OCI-LY7 (cell line): ENCODE data around the gene PARD6G. TPM values are rescaled to one million over a fixed set of nuclear protein-coding genes. Genes with fewer than 3 reads are reported as not detected.
A peak's percentile ranks its signal among the peaks of the same experiment; 100 is the strongest.

Experiments
- BruUV-seq: library from RNA; stranded (reverse); fragments of 400-500 nt; replicated peaks from 2 replicates; lab custom pipeline; 2021; lab: Mats Ljungman, UMichigan
- CTCF ChIA-PET: fragments of 300-600 bp; sonication (Branson Sonifier 250); formaldehyde crosslinking; loops from one replicate; lab custom pipeline; 2022; ENCODE audit warnings: antibody characterized with exemption; ENCODE audit not compliant: unreplicated experiment; lab: Charles Lee
- POLR2A ChIA-PET: fragments of 300-600 bp; sonication (Branson Sonifier 250); formaldehyde crosslinking; loops from one replicate; lab custom pipeline; 2022; ENCODE audit warnings: antibody characterized with exemption; lab: Charles Lee
- DNase-seq: peaks from one replicate; pipeline ENCODE4 v3.0.0-alpha.2; 2015; ENCODE audit warnings: low spot score
- H2AFZ ChIP-seq: fragments of 200-600 bp; sonication (generic), shearing (Covaris generic); 2 replicates; pipeline ENCODE4 v1.6.1; 2014; ENCODE audit warnings: mild to moderate bottlenecking, antibody characterized with exemption, low read length, moderate library complexity
- H3K27ac ChIP-seq: fragments of 200-600 bp; sonication (generic); 2 replicates; pipeline ENCODE4 v1.5.1; 2014; ENCODE audit warnings: mixed run types, low read depth, mild to moderate bottlenecking, moderate library complexity, low read length, inconsistent platforms; ENCODE audit not compliant: poor library complexity, severe bottlenecking
- H3K36me3 ChIP-seq: fragments of 200-600 bp; sonication (generic); 2 replicates; pipeline ENCODE4 v1.6.1; 2014; ENCODE audit warnings: mild to moderate bottlenecking, antibody characterized with exemption, low read length, moderate library complexity, mixed read lengths; ENCODE audit not compliant: insufficient read depth
- H3K4me1 ChIP-seq: fragments of 200-600 bp; sonication (generic); 2 replicates; pipeline ENCODE4 v1.5.1; 2014; ENCODE audit warnings: mild to moderate bottlenecking, low read length; ENCODE audit not compliant: insufficient read depth, poor library complexity, severe bottlenecking
- H3K4me2 ChIP-seq: fragments of 200-600 bp; sonication (generic); 2 replicates; pipeline ENCODE4 v1.6.1; 2014; ENCODE audit warnings: mild to moderate bottlenecking, low read length
- H3K4me3 ChIP-seq: fragments of 200-600 bp; sonication (generic); 2 replicates; pipeline ENCODE4 v1.5.1; 2014; ENCODE audit warnings: mild to moderate bottlenecking, low read depth, low read length; ENCODE audit not compliant: poor library complexity, severe bottlenecking
- H3K79me2 ChIP-seq: fragments of 200-600 bp; sonication (generic); 2 replicates; pipeline ENCODE4 v1.6.1; 2016; ENCODE audit warnings: low read depth, mild to moderate bottlenecking, low read length, moderate library complexity, mixed read lengths; ENCODE audit not compliant: insufficient read depth
- H3K9me2 ChIP-seq: fragments of 200-600 bp; sonication (generic); 2 replicates; pipeline ENCODE4 v1.6.1; 2016; ENCODE audit warnings: mild to moderate bottlenecking, low read length, mixed read lengths; ENCODE audit not compliant: insufficient read depth
- H3K9me3 ChIP-seq: fragments of 200-600 bp; sonication (generic); 2 replicates; pipeline ENCODE4 v1.6.1; 2014; ENCODE audit warnings: mild to moderate bottlenecking, mixed run types, low read length, mixed read lengths
- H4K20me1 ChIP-seq: fragments of 200-600 bp; sonication (generic); 2 replicates; pipeline ENCODE4 v1.6.1; 2014; ENCODE audit warnings: mild to moderate bottlenecking, antibody characterized with exemption, low read length, moderate library complexity, mixed read lengths; ENCODE audit not compliant: insufficient read depth
- CTCF ChIP-seq: fragments of 200-600 bp; sonication (generic); conservative IDR thresholded peaks from 2 replicates; pipeline ENCODE4 v1.5.1; 2014; ENCODE audit warnings: mild to moderate bottlenecking, antibody characterized with exemption, low read length, moderate library complexity, mixed read lengths
- EZH2phosphoT487 ChIP-seq: fragments of 200-600 bp; sonication (generic); IDR thresholded peaks from 2 replicates; pipeline ENCODE4 v1.6.1; 2018; ENCODE audit warnings: low read depth, borderline replicate concordance, mild to moderate bottlenecking, mixed run types, antibody characterized with exemption, low read length, moderate library complexity, mixed read lengths
- intact Hi-C: fragments of 100-400 bp; cut with micrococcal nuclease; formaldehyde crosslinking; loops from one replicate; pipeline ENCODE4 v1.10.0; 2022; ENCODE audit not compliant: unreplicated experiment
- total RNA-seq, 2 experiments: library from RNA; depleted of rRNA in 1 of 2; stranded (reverse); fragments of >200 nt in 1 of 2; shearing (Covaris generic) in 1 of 2; gene quantifications; 2 replicates each; pipeline ENCODE4 v1.2.3, GENCODE V29; 2014 to 2022

PARD6G gene
- total RNA-seq, 2 experiments from 2014 or later = 0.03 TPM; not detected in 1

- BruUV-seq = TSS peak; percentile 28
- Histone ChIP-seq H3K9me3 (no peaks in the 10 kb centered on the region), H3K9me2 (no peaks in the 10 kb centered on the region), H3K79me2 (peaks cover 27% of the 10 kb centered on the region), H3K36me3 (peaks cover 66% of the 10 kb centered on the region), H3K27ac (no peak overlapping the region), H3K4me3 (no peak overlapping the region), H4K20me1 (no peaks in the 10 kb centered on the region), H3K4me1 (no peaks in the 10 kb centered on the region), H2AFZ (no peak overlapping the region), H3K4me2 (no peak overlapping the region)
- CTCF ChIA-PET = no interaction called here
- POLR2A ChIA-PET = interaction anchor here (0.6 kb wide), 1 partner anchor 9 kb away, joined by 4 read pairs; no protein-coding TSS in a partner anchor
- TF ChIP-seq EZH2phosphoT487 (no peak), CTCF (no peak)
- intact Hi-C loops = no loop called here
- no peak for DNase-seq
Measured at GRCh38 chr18:80132180-80132812, 115.0 kb downstream of the PARD6G start.

GRCh38 chr18:80130555-80130954 lies 116.8 kb downstream of the PARD6G start:
- intact Hi-C loops = no loop called here

More at GRCh38 chr18:80130555-80130954, 116.8 kb downstream of the PARD6G start:
- Histone ChIP-seq H3K27ac (no peak overlapping the region), H3K79me2 (peaks cover 42% of the 10 kb centered on the region), H3K4me1 (no peaks in the 10 kb centered on the region), H3K9me2 (no peaks in the 10 kb centered on the region), H2AFZ (no peak overlapping the region), H3K4me2 (no peak overlapping the region), H3K36me3 (peaks cover 60% of the 10 kb centered on the region), H3K4me3 (no peak overlapping the region), H4K20me1 (no peaks in the 10 kb centered on the region), H3K9me3 (no peaks in the 10 kb centered on the region)
- ChIA-PET POLR2A (interaction anchor here (0.5 kb wide), 1 partner anchor 1373 kb away, joined by 5 read pairs; no protein-coding TSS in a partner anchor), CTCF (no interaction called here)
- TF ChIP-seq CTCF = no peak
- no peak for TF ChIP-seq EZH2phosphoT487
- no TSS peak for BruUV-seq
- no peak for DNase-seq
